Hippocampal formation (tissue), 2 donors: ENCODE measurements around the gene ATP6V0C.
"Not testable (repeated sequence)": the region's sequence is repeated elsewhere in the genome, so short reads cannot be mapped to it uniquely, and the experiment has no call there.

Source experiments
- DNase-seq, 2 donors: peaks; one replicate each; lab custom pipeline; 2025; lab: John Stamatoyannopoulos, UW

The ATP6V0C gene

GRCh38 chr16:2550283-2550878, 36.6 kb downstream of the ATP6V0C start:
- not testable (repeated sequence) for DNase-seq

DNA sequence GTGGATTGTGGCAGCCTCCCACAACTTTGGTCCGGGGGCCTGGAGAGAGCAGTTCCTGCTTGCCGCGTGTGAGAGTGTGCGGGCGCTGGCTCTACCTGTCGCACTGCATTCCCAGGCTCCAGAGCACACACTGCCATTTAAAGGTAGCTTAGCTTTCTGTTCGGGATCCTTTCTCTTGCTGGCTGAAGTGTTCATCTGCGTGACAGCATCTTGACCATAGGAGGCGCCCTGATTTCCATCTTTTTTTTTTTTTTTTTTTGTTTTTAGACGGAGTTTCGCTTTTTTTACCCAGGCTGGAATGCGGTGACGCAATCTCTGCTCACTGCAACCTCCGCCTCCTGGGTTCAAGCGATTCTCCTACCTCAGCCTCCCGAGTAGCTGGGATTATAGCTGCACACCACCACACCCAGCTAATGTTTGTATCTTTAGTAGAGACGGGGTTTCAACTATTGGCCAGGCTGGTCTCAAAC, 37.7 kb downstream of the ATP6V0C start:
- DNase-seq = not testable (repeated sequence)

GRCh38 chr16:2554709-2555425, 41.1 kb downstream of the ATP6V0C start:
- not testable (repeated sequence) for DNase-seq

DNA sequence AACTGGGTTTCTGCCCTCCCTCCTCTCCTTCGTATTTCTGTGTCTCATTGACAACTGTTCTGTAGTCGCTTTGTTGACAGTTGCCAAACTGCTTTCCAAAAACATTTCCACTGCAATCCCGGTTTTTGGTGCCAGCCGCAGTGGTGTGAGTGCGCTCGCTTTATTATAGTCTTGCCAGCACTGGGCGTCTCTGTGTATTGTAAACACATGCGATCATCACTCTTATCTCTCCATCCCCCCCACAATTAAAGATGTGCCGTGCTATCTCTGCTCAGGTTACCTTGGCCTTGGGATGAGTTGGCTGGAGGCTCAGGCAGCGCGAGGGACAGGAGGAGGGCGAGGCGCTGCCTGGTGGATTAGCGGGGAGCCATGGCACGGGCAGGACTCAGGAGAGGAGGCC, 43.4 kb downstream of the ATP6V0C start:
- DNase-seq = not testable (repeated sequence)

GRCh38 chr16:2560131-2560797, 46.5 kb downstream of the ATP6V0C start:
- DNase-seq = not testable (repeated sequence)

GRCh38 chr16:2560798-2561133, 47.0 kb downstream of the ATP6V0C start:
- DNase-seq = not testable (repeated sequence)

DNA sequence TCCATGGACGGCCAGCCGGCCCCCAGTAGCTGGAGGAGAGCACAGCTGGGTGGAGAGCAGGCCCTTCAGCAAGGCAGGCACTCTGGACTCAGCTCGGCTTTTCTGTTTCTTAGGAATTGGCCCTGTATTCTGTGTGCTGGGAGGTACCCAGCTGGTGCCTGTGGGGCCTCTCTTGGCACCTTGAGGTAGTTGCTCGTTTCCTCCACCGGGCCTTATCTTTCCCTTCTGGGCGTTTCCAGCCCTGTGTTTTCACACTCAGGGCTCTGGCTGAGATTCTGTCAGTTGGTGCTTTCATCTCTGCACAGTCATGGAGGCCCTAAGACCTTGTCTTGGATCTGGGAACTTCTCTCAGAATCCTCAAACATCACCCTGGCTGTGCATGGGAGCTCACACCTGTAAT, 53.8 kb downstream of the ATP6V0C start:
- not testable (repeated sequence) for DNase-seq

GRCh38 chr16:2568573-2568972, 54.8 kb downstream of the ATP6V0C start:
- DNase-seq = not testable (repeated sequence)
